Measurements from ENCODE around the gene HNRNPL. TPM values are rescaled to one million over a fixed set of nuclear protein-coding genes. Genes with fewer than 3 reads are reported as not detected.

The HNRNPL gene
- polyA plus RNA-seq (2012; ENCODE audit: insufficient read depth, insufficient read length, low read depth) = 417 TPM

DNA sequence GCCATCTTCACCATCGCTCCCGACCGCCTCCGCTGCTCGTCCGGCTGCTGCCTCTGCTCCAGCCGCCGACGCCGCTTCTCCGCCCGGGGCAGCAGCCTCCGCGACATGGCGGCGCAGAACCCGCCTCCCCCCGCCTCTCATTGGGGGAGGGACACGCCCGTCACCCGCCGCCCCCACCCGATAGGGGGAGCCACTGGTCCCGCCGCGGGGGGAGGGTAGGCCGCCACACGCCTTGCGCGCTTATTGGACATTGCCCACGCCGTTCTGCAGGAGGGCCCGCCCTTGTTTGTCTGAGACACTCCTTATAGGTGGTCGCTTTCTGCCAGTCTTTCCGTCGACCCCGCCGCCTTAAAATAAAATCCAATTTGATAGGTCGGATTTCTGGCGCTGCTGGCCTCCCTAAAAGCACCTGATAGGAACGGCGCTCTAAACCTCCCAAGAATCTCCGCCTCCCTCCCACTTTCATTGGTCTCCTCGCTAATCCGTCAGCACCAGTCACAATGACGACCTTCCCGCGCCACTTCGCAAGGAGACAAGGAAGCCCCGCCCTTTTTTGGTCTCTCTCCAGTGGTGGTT is at the start of gene HNRNPL:
Gene HNRNPL, minus strand, starts transcription at position 127 of the 576 bp plus-strand sequence. Its CDS starts 20 bp downstream, at position 107.
- peak; percentile 99 for DNase-seq
- H3K4me1 ChIP-seq = peaks cover 3% of the 10 kb centered on the region

DNA sequence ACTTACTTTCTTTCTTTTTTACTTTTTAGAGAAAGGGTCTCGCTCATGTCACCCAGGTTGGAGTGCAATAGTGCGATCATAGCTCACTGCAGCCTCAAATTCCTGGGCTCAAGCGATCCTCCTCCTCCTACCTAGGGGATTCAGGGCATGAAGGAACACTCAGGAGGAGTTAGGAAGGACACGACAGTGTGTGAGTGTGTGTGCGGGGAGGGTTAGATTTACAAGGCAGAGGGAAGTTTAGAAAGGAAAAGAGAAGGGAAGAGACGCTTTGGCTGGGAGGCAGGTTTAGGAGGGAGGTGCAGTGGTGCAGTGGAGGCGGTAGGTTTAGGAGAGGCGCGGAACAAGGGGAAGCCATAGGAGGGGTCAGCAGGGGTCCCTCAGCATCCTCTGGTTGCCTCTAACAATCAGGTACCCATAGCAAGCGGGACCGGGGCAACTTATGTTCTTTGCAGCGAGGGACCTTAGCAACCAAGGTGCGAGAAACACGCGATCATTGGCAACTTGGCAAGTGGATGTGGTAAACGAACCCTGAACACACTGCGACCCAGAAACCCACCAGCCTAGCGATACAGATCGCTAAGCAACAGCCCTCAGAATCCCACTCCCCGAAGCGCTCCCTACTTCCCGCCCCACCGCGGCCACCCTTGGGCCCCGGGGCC is 49.1 kb upstream of the HNRNPL start:
- Histone ChIP-seq H3K4me1 (peaks cover 4% of the 10 kb centered on the region; the same call in 1 of the 2 replicates), H3K9me3 (no peaks in the 10 kb centered on the region; the same call in 1 of the 2 replicates), H3K27me3 (no peaks in the 10 kb centered on the region), H3K4me3 (ENCODE audit: low read depth, low read length) (peak overlapping the region; percentile 81), H3K36me3 (no peaks in the 10 kb centered on the region)
- TF ChIP-seq, protein P1, sequence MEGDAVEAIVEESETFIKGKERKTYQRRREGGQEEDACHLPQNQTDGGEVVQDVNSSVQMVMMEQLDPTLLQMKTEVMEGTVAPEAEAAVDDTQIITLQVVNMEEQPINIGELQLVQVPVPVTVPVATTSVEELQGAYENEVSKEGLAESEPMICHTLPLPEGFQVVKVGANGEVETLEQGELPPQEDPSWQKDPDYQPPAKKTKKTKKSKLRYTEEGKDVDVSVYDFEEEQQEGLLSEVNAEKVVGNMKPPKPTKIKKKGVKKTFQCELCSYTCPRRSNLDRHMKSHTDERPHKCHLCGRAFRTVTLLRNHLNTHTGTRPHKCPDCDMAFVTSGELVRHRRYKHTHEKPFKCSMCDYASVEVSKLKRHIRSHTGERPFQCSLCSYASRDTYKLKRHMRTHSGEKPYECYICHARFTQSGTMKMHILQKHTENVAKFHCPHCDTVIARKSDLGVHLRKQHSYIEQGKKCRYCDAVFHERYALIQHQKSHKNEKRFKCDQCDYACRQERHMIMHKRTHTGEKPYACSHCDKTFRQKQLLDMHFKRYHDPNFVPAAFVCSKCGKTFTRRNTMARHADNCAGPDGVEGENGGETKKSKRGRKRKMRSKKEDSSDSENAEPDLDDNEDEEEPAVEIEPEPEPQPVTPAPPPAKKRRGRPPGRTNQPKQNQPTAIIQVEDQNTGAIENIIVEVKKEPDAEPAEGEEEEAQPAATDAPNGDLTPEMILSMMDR (IDR thresholded peaks at IDR 0.05; ENCODE audit: low read depth, low read length) = no peak
- no peak for DNase-seq

More for the DNA sequence above, at the start of gene HNRNPL:
- TF ChIP-seq, protein P1 (IDR thresholded peaks at IDR 0.05; ENCODE audit: low read depth, low read length) = peak; percentile 25; the same call in 1 of the 2 replicates
- Histone ChIP-seq H3K27me3 (no peaks in the 10 kb centered on the region), H3K4me3 (ENCODE audit: low read depth, low read length) (peak within 1 kb of the TSS; percentile 86), H3K36me3 (peaks cover 44% of the 10 kb centered on the region), H3K9me3 (no peaks in the 10 kb centered on the region)

DNA sequence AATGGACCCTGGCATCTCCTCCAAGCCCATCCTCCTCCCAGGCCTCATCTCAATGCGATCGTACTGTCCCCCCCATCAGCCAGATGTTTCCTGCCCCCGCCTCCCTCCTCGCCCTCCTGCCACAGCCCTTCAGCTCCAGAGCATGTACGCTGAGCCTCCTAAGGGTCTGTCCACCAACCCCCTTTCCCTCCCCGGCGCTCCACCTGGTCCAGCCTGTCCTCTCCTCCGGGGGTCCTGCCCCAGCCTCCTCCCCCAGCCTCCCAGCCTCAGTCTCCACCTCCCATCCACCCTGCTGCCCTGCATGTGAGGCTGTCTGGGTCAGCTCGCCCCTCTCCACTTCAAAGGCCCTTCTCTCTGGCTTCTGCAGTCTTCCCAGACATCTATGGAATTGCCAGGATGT is 45.2 kb upstream of the HNRNPL start:
- H3K27me3 ChIP-seq = no peaks in the 10 kb centered on the region
- peaks cover 4% of the 10 kb centered on the region; the same call in 1 of the 2 replicates for H3K4me1 ChIP-seq
- H3K36me3 ChIP-seq = no peaks in the 10 kb centered on the region
- TF ChIP-seq, protein P1 (IDR thresholded peaks at IDR 0.05; ENCODE audit: low read depth, low read length) = no peak
- H3K9me3 ChIP-seq = no peaks in the 10 kb centered on the region
- no peak for DNase-seq
- no peak overlapping the region for H3K4me3 ChIP-seq (ENCODE audit: low read depth, low read length)

DNA sequence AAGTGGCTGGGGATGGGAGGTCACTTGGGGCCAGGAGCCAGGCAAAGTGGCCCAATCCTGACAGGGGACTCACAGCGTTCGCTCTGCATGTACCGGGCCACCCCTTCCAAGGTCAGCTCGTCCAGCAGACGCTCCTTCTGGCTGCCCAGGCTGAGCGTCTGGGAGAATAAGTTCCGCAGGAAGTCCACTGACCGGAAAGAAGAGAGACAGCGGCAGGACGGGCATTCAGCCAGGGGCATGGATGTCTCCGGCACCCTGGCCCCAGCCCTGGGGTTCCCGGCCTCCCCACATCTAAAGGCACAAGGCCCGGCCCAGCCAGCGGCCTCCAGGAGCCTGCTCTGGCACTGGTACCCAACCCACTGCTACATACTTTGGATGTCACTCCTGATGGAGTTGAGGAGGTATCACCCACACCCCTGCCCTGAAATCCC is 43.6 kb upstream of the HNRNPL start:
- Histone ChIP-seq H3K27me3 (no peaks in the 10 kb centered on the region), H3K4me1 (no peaks in the 10 kb centered on the region; the same call in 1 of the 2 replicates), H3K36me3 (0 out of 2 replicates have a peak, but pooled peaks cover 3% of the 10 kb centered on the region), H3K4me3 (ENCODE audit: low read depth, low read length) (no peak overlapping the region), H3K9me3 (no peaks in the 10 kb centered on the region)
- TF ChIP-seq, protein P1 (IDR thresholded peaks at IDR 0.05; ENCODE audit: low read depth, low read length) = no peak
- DNase-seq = no peak

DNA sequence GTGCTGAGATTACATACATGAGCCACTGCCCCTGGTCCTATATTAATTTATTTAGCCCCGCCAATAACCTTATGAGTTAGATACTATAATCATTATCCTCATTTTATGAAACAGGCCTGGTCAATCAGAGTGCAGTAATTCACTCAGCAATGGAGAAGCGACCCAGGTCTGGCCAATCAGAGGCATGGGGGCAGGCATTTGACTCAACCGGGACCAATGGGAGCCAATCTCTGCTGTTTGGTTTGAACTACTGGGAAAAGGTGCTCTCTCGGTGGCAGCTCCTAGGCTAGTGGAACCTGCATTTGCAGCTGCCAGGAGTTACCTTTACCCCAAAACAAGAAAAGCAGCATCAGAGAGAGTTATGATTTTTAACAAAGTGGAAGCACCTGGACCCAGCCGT is 43.1 kb upstream of the HNRNPL start:
- no peaks in the 10 kb centered on the region for H3K27me3 ChIP-seq
- TF ChIP-seq, protein P1 (IDR thresholded peaks at IDR 0.05; ENCODE audit: low read depth, low read length) = no peak
- H3K36me3 ChIP-seq = 0 out of 2 replicates have a peak, but pooled peaks cover 6% of the 10 kb centered on the region
- H3K9me3 ChIP-seq = no peaks in the 10 kb centered on the region
- no peaks in the 10 kb centered on the region for H3K4me1 ChIP-seq
- no peak for DNase-seq
- H3K4me3 ChIP-seq (ENCODE audit: low read depth, low read length) = no peak overlapping the region

DNA sequence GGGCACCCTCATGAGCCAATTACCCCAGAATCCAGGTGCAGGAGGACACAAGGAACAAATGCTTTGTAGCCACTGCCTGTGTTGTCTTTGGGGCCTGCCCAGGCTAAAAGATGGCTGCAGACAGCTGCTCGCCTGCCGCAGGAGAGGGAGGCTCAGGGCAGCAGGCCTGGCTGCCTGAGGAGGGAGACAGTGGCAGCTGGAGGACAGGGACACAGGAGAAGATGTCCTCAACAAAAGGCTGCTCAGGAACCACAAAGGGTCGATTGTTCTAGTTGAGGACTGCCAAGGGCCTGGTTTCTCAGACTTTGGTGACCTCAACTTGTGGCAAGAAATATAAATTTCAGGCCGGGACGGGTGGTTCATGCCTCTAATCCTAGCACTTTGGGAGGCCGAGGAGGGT is 42.0 kb upstream of the HNRNPL start:
- TF ChIP-seq, protein P1 (IDR thresholded peaks at IDR 0.05; ENCODE audit: low read depth, low read length) = no peak
- Histone ChIP-seq H3K27me3 (no peaks in the 10 kb centered on the region), H3K36me3 (0 out of 2 replicates have a peak, but pooled peaks cover 6% of the 10 kb centered on the region), H3K4me3 (ENCODE audit: low read depth, low read length) (no peak overlapping the region), H3K4me1 (no peaks in the 10 kb centered on the region), H3K9me3 (no peaks in the 10 kb centered on the region)
- DNase-seq = no peak
